Testis (tissue), 3 donors: ENCODE data around the gene SMIM44. TPM values are rescaled to one million over a fixed set of nuclear protein-coding genes. Genes with fewer than 3 reads are reported as not detected.

Experiments
- DNase-seq: peaks from one replicate; pipeline ENCODE4 v3.0.0-alpha.2; 2019
- H3K27ac ChIP-seq, 2 donors: fragments of 200-600 bp; sonication (generic); one replicate each; pipeline ENCODE4 v1.5.1; 2019
- H3K27me3 ChIP-seq: fragments of 200-600 bp; sonication (generic); one replicate; pipeline ENCODE4 v1.5.1; 2019
- H3K36me3 ChIP-seq: fragments of 200-600 bp; sonication (generic); one replicate; pipeline ENCODE4 v1.5.1; 2017; ENCODE audit warnings: low read depth; ENCODE audit errors: missing control alignments
- H3K4me1 ChIP-seq: fragments of 200-600 bp; sonication (generic); one replicate; pipeline ENCODE4 v1.5.1; 2019
- H3K4me3 ChIP-seq, 2 donors: fragments of 200-600 bp; sonication (generic); one replicate each; pipeline ENCODE4 v1.5.1; 2017 to 2019
- H3K9me3 ChIP-seq: fragments of 200-600 bp; sonication (generic); one replicate; pipeline ENCODE4 v1.5.1; 2017
- CTCF ChIP-seq, 3 experiments: fragments of 450-650 bp in 2 of 3; fragments of 200-600 bp in 1 of 3; sonication (generic) in 1 of 3; IDR thresholded peaks; one replicate each; pipeline ENCODE4 v1.5.1; 2016 to 2019; ENCODE audit warnings: antibody characterized with exemption in 3 of 3, mild to moderate bottlenecking in 2 of 3, moderate library complexity in 1 of 3
- POLR2A ChIP-seq: fragments of 450-650 bp; IDR thresholded peaks from one replicate; pipeline ENCODE4 v1.6.1; 2017; ENCODE audit warnings: antibody characterized with exemption, mild to moderate bottlenecking, moderate library complexity
- WGBS, 2 donors: methylation state at CpG; one replicate each; pipeline ENCODE4 v1.1.5; 2018; 5-methylcytosine and 5-hydroxymethylcytosine counted together
- intact Hi-C: fragments of 100-400 bp; cut with DNase I; formaldehyde crosslinking; loops from one replicate; pipeline ENCODE4 v1.15.1; 2023; ENCODE audit warnings: low total_unique reads
- polyA plus RNA-seq: library from polyadenylated mRNA; stranded (reverse); fragments of 350-450 nt; fragmentation: Illumina TruSeq; extraction: RNeasy Lipid Tissue Mini Kit (QIAGEN cat#74804); gene quantifications from one replicate; pipeline ENCODE4 v1.2.3, GENCODE V29; 2014; ENCODE audit warnings: low read depth, low replicate concordance; ENCODE audit not compliant: insufficient read depth
- total RNA-seq, 2 donors: library from RNA; depleted of rRNA; stranded (reverse); fragments of >200 nt; gene quantifications; one replicate each; pipeline ENCODE4 v1.2.3, GENCODE V29; 2016

The SMIM44 gene
- total and polyA plus RNA-seq, 3 donors from 2014 or later, result not detected

- intact Hi-C loops, result no loop called here
These were observed 41.7 kb upstream of the SMIM44 start for GRCh38 chr19:3524904-3525451.

GRCh38 chr19:3524078-3524842 lies 41.0 kb upstream of the SMIM44 start:
- TF ChIP-seq CTCF (IDR thresholded peaks at IDR 0.05) (no peak), POLR2A (no peak)
- intact Hi-C loops, result no loop called here
- H3K9me3 ChIP-seq, result no peaks in the 10 kb centered on the region
- 84 to 95% methylated on average over 14 to 33 of the region's 33 CpGs for WGBS, 2 donors
- H3K4me1 ChIP-seq, result no peaks in the 10 kb centered on the region
- H3K27ac ChIP-seq, result no peak overlapping the region
- no peak overlapping the region for H3K4me3 ChIP-seq
- H3K36me3 ChIP-seq, result no peaks in the 10 kb centered on the region
- DNase-seq, result no peak
- no peaks in the 10 kb centered on the region for H3K27me3 ChIP-seq

More at GRCh38 chr19:3524904-3525451, 41.7 kb upstream of the SMIM44 start:
- H3K27ac ChIP-seq, result no peak overlapping the region
- H3K9me3 ChIP-seq, result no peaks in the 10 kb centered on the region
- DNase-seq, result no peak
- no peaks in the 10 kb centered on the region for H3K4me1 ChIP-seq
- H3K27me3 ChIP-seq, result no peaks in the 10 kb centered on the region
- H3K4me3 ChIP-seq, result no peak overlapping the region
- WGBS, 2 donors, result 93 to 94% methylated on average over 20 of the region's 20 CpGs
- TF ChIP-seq CTCF (IDR thresholded peaks at IDR 0.05), result no peak
- no peak for TF ChIP-seq POLR2A
- H3K36me3 ChIP-seq, result no peaks in the 10 kb centered on the region

DNA sequence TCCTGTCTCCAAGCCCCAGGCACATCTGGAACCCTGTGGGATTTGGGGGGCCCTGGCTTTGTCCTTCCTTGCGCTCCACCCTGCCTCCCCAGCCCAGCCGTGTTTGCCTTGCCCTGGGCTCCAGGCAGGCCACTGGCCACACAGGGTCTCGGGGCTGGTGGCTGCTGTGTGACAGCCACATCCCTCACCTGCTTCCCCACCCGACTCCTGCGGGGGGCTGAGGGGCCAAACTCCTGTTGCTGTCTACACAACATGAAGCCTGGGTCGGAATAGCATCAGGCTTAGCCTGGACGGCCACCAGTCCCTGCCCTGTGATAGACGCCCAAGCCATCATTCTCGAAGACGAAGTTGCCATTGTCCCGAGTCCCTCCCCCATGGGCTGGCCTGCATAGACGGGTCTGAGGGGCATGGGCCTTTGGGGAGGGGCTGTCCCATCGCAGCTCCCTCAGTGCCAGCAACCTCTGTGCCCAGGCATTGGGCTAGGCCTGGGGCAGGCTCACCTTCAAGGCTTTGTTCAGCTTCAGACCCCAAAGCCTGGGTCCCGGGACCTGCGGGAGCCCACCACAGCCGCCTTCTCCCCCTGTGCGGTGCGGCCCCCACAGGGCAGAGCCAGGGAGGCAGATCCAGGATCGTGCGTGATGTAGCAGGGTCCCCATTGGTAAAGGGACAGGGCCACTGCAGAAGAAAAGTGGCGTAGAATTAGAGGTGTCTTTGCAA lies 40.3 kb upstream of the SMIM44 start:
- no peak overlapping the region for H3K4me3 ChIP-seq
- H3K9me3 ChIP-seq, result no peaks in the 10 kb centered on the region
- no peaks in the 10 kb centered on the region for H3K4me1 ChIP-seq
- 90 to 91% methylated on average over 10 to 21 of the region's 21 CpGs for WGBS, 2 donors
- intact Hi-C loops, result no loop called here
- no peak for DNase-seq
- H3K36me3 ChIP-seq, result no peaks in the 10 kb centered on the region
- no peak for TF ChIP-seq POLR2A
- TF ChIP-seq CTCF (IDR thresholded peaks at IDR 0.05), result no peak
- H3K27ac ChIP-seq, result no peak overlapping the region
- no peaks in the 10 kb centered on the region for H3K27me3 ChIP-seq

- Histone ChIP-seq H3K36me3 (no peaks in the 10 kb centered on the region), H3K27ac (no peak overlapping the region), H3K9me3 (no peaks in the 10 kb centered on the region), H3K4me1 (no peaks in the 10 kb centered on the region), H3K27me3 (no peaks in the 10 kb centered on the region), H3K4me3 (no peak overlapping the region)
- WGBS, 2 donors, result 93 to 94% methylated on average over 28 to 36 of the region's 40 CpGs
- intact Hi-C loops, result no loop called here
- DNase-seq, result no peak
- TF ChIP-seq CTCF (IDR thresholded peaks at IDR 0.05), result no peak
- TF ChIP-seq POLR2A, result no peak
These were observed 39.5 kb upstream of the SMIM44 start for GRCh38 chr19:3522421-3523360.
